HL-60 (cell line): ENCODE data around the gene CACNA2D1.

ENCODE experiments used
- DNase-seq, 2 experiments: peaks; one replicate each; pipeline ENCODE4 v3.0.0-alpha.2; 2010 to 2020; ENCODE audit warnings: low read depth in 1 of 2, low spot score in 1 of 2
- H3K27ac ChIP-seq: fragments of 250-450 bp; sonication (Bioruptor Pico); replicated peaks from 2 replicates; pipeline ENCODE4 v1.5.1; 2020; ENCODE audit warnings: mild to moderate bottlenecking, moderate library complexity
- H3K27me3 ChIP-seq: fragments of 250-450 bp; sonication (Bioruptor Pico); 2 replicates; pipeline ENCODE4 v1.5.1; 2021; ENCODE audit warnings: mild to moderate bottlenecking, moderate library complexity; ENCODE audit not compliant: insufficient read depth, poor library complexity, severe bottlenecking
- H3K4me3 ChIP-seq: replicated peaks from 2 replicates; pipeline ENCODE4 v1.5.1; 2011; ENCODE audit warnings: mild to moderate bottlenecking, control low read depth, low read length; ENCODE audit not compliant: insufficient read depth
- CTCF ChIP-seq: IDR thresholded peaks from one replicate; pipeline ENCODE4 v1.5.1; 2011; ENCODE audit warnings: low read length, control low read depth, inconsistent platforms; ENCODE audit not compliant: insufficient read depth
- GABPA ChIP-seq: IDR thresholded peaks from 2 replicates; pipeline ENCODE4 v1.6.1; 2012; ENCODE audit warnings: low read depth
- POLR2AphosphoS5 ChIP-seq: IDR thresholded peaks from 2 replicates; pipeline ENCODE4 v1.6.1; 2012; ENCODE audit warnings: low read depth
- REST ChIP-seq: IDR thresholded peaks from 2 replicates; pipeline ENCODE4 v1.6.1; 2012; ENCODE audit warnings: low read depth; ENCODE audit not compliant: insufficient replicate concordance
- SPI1 ChIP-seq: IDR thresholded peaks from 2 replicates; pipeline ENCODE4 v1.6.1; 2012; ENCODE audit warnings: low read depth, mild to moderate bottlenecking, borderline replicate concordance

Gene CACNA2D1

GRCh38 chr7:82241356-82241755 is 202.2 kb downstream of the CACNA2D1 start:
- no peak overlapping the region for H3K4me3 ChIP-seq
- DNase-seq: no peak
- peaks cover 4% of the 10 kb centered on the region for H3K27me3 ChIP-seq
- H3K27ac ChIP-seq: no peak overlapping the region
- no peak for TF ChIP-seq REST
- no peak for TF ChIP-seq POLR2AphosphoS5
- TF ChIP-seq SPI1: no peak
- no peak for TF ChIP-seq CTCF
- no peak for TF ChIP-seq GABPA

GRCh38 chr7:82235713-82236112 is 207.9 kb downstream of the CACNA2D1 start:
- no peak for DNase-seq
- no peaks in the 10 kb centered on the region for H3K27me3 ChIP-seq
- TF ChIP-seq REST: no peak
- no peak for TF ChIP-seq SPI1
- TF ChIP-seq CTCF: no peak
- TF ChIP-seq POLR2AphosphoS5: no peak
- TF ChIP-seq GABPA: no peak
- H3K27ac ChIP-seq: no peak overlapping the region
- no peak overlapping the region for H3K4me3 ChIP-seq

- Histone ChIP-seq H3K27me3 (no peaks in the 10 kb centered on the region), H3K4me3 (no peak overlapping the region), H3K27ac (no peak overlapping the region)
- TF ChIP-seq CTCF (peak; percentile 4), REST (no peak), SPI1 (no peak), GABPA (no peak), POLR2AphosphoS5 (no peak)
- no peak for DNase-seq
Observed at GRCh38 chr7:82234457-82235049, 209.0 kb downstream of the CACNA2D1 start.
